ENCODE measurements around the gene RAB1B. TPM values are rescaled to one million over a fixed set of nuclear protein-coding genes. Genes with fewer than 3 reads are reported as not detected.
A peak's percentile ranks its signal among the peaks of the same experiment; 100 is the strongest.

The RAB1B gene
- total RNA-seq, 4 donors from 2014 or later = 96.0 to 194 (median 130) TPM

DNA sequence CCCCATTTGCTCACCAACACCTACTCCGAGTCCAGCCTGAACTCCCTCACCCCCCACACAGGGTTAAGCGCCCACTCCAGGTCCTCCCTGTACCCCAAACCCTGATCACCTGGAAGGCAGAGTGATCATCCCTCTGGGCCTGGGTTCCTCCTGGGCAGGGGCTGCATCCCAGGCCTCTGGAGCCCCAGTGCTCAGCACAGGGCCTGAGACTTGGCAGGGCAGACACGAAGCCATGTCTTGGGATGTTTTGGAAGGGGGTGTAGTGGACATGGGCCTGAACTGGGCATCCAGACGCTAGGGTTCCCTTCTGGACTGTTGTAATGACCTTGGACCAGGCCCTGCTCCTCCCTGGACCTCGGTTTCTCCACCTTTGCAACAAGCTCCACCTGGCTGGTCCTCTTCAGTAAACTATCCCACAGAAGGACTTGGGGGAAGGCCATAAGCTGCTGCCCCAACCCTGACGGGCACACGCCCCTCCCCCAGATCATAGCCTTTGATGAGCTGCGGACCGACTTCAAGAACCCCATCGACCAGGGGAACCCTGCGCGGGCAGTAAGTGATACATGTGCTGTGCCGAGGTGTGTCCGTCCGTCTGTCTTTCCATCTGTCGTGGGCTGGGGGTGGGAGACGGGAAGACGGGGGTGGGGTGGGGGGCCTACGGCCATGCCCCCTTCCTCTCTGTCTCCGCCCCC lies 13.5 kb downstream of the RAB1B start:
- H3K27ac ChIP-seq = no peak overlapping the region
- ATAC-seq (no peak), DNase-seq (no peak)
- no peaks in the 10 kb centered on the region for H3K27me3 ChIP-seq
- in situ Hi-C loops (cut with MboI; ENCODE audit: low sequenced_read_pairs in 4 of 4) = loop anchor here in 1 of 4 donors (10.0 kb wide), 1 partner anchor 57 kb away; no protein-coding TSS in a partner anchor
- peaks cover 0 to 6% of the 10 kb centered on the region in 2 donors for H3K36me3 ChIP-seq
- H3K4me3 ChIP-seq = no peak overlapping the region
- TF ChIP-seq CTCF (IDR thresholded peaks at IDR 0.05 in 4 of 5, conservative IDR thresholded peaks at IDR 0.05 in 1 of 5) = no peak
- TF ChIP-seq POLR2A (IDR thresholded peaks at IDR 0.05) = no peak
- H3K4me1 ChIP-seq = peaks cover 11 to 13% of the 10 kb centered on the region in 2 donors
- intact Hi-C loops (cut with DNase I; ENCODE audit: low total_unique reads) = loop anchor here (1.0 kb wide), 1 partner anchor 60 kb away; no protein-coding TSS in a partner anchor
- no peaks in the 10 kb centered on the region for H3K9me3 ChIP-seq

- no peak overlapping the region for H3K27ac ChIP-seq
- TF ChIP-seq POLR2A (IDR thresholded peaks at IDR 0.05) (no peak), CTCF (IDR thresholded peaks at IDR 0.05 in 4 of 5, conservative IDR thresholded peaks at IDR 0.05 in 1 of 5) (peak; percentile 95 to 99 (median 98))
Observed at GRCh38 chr11:66282468-66283455, 14.3 kb downstream of the RAB1B start.

DNA sequence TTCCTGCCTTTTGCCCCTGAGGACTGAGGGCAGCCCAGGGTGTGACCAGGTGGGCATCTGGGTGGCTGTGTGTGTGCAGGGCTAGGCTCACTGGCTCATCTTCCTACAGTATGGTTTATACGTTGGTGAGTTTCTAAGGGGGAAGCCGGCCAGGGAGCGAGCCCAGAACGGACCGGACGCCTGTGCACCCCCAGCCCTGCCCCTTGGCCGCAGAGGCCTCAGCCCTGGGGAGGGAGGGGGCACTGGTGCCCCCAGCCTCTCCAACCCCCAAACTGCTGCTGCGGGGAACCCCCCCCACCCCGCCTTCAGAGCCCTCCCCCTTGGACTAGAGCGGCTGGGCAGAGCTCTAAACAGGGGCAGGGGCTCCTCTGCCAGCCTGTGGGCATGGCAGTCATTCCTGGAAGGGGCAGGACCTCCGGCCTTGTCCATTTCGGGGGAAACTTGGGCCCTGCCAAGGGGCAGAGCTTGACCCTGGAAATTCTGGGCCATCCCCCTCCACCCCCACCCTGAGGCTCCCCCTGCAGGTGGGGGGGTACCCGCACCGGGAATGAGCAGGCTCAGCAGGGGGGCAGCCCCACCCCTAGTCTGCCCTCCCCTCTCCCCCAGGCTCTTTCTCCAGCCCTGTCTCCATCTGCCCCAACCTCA lies 15.1 kb downstream of the RAB1B start:
- Histone ChIP-seq H3K27ac (no peak overlapping the region), H3K4me1 (peaks cover 16 to 28% of the 10 kb centered on the region in 2 donors)
- intact Hi-C loops (cut with DNase I; ENCODE audit: low total_unique reads) = no loop called here

More at GRCh38 chr11:66282468-66283455, 14.3 kb downstream of the RAB1B start:
- intact Hi-C loops (cut with DNase I; ENCODE audit: low total_unique reads) = loop anchor here (1.0 kb wide), 1 partner anchor 60 kb away; no protein-coding TSS in a partner anchor
- ATAC-seq (peak; percentile 84 to 85), DNase-seq (peak; percentile 84 to 92)
- Histone ChIP-seq H3K4me1 (peaks cover 10 to 20% of the 10 kb centered on the region in 2 donors), H3K9me3 (no peaks in the 10 kb centered on the region), H3K27me3 (no peaks in the 10 kb centered on the region), H3K4me3 (no peak overlapping the region), H3K36me3 (peaks cover 0 to 6% of the 10 kb centered on the region in 2 donors)
- in situ Hi-C loops (cut with MboI; ENCODE audit: low sequenced_read_pairs in 4 of 4) = loop anchor here in 1 of 4 donors (10.0 kb wide), 1 partner anchor 58 kb away; no protein-coding TSS in a partner anchor

More for the DNA sequence above, 15.1 kb downstream of the RAB1B start:
- in situ Hi-C loops (cut with MboI; ENCODE audit: low sequenced_read_pairs in 4 of 4) = loop anchor here in 1 of 4 donors (10.0 kb wide), 1 partner anchor 59 kb away; no protein-coding TSS in a partner anchor
- DNase-seq = no peak
- Histone ChIP-seq H3K4me3 (no peak overlapping the region), H3K9me3 (no peaks in the 10 kb centered on the region), H3K36me3 (peaks cover 0 to 6% of the 10 kb centered on the region in 2 donors), H3K27me3 (no peaks in the 10 kb centered on the region)
- TF ChIP-seq POLR2A (IDR thresholded peaks at IDR 0.05) = no peak
- TF ChIP-seq CTCF (IDR thresholded peaks at IDR 0.05 in 4 of 5, conservative IDR thresholded peaks at IDR 0.05 in 1 of 5) = no peak
- no peak for ATAC-seq
